Trophoblast cell (in vitro differentiated cells and primary cell): ENCODE results near the gene CD302.
"Not testable (repeated sequence)": the region's sequence is repeated elsewhere in the genome, so short reads cannot be mapped to it uniquely, and the experiment has no call there.

Experiments used
- DNase-seq, 2 donors: peaks; one replicate each; pipeline ENCODE4 v3.0.0-alpha.2; 2016
- H2AFZ ChIP-seq: 2 replicates; pipeline ENCODE4 v1.6.1; 2013; ENCODE audit warnings: low read length, moderate library complexity, mild to moderate bottlenecking; ENCODE audit not compliant: insufficient read depth, poor library complexity
- H2AK5ac ChIP-seq: 2 replicates; pipeline ENCODE4 v1.6.1; 2013; ENCODE audit warnings: mild to moderate bottlenecking, low read length
- H2BK120ac ChIP-seq: 2 replicates; pipeline ENCODE4 v1.6.1; 2013; ENCODE audit warnings: low read length, mild to moderate bottlenecking, moderate library complexity; ENCODE audit not compliant: insufficient read depth, poor library complexity
- H2BK12ac ChIP-seq: 2 replicates; pipeline ENCODE4 v1.6.1; 2013; ENCODE audit warnings: mild to moderate bottlenecking, low read length, moderate library complexity
- H2BK5ac ChIP-seq: 2 replicates; pipeline ENCODE4 v1.6.1; 2013; ENCODE audit warnings: low read length, low read depth, moderate library complexity, mild to moderate bottlenecking; ENCODE audit not compliant: poor library complexity
- H3K14ac ChIP-seq: 2 replicates; pipeline ENCODE4 v1.6.1; 2013; ENCODE audit warnings: mild to moderate bottlenecking, low read length
- H3K18ac ChIP-seq: 2 replicates; pipeline ENCODE4 v1.6.1; 2013; ENCODE audit warnings: mild to moderate bottlenecking, low read length
- H3K23ac ChIP-seq: 2 replicates; pipeline ENCODE4 v1.6.1; 2013; ENCODE audit warnings: low read length
- H3K27ac ChIP-seq: 2 replicates; pipeline ENCODE4 v1.5.1; 2013; ENCODE audit warnings: low read depth, mild to moderate bottlenecking, inconsistent platforms, low read length, moderate library complexity
- H3K27me3 ChIP-seq: 2 replicates; pipeline ENCODE4 v1.6.1; 2013; ENCODE audit warnings: inconsistent platforms, mild to moderate bottlenecking, low read length, moderate library complexity; ENCODE audit not compliant: insufficient read depth
- H3K36me3 ChIP-seq, 2 experiments: 1 replicate in 1 of 2; 2 replicates in 1 of 2; pipeline ENCODE4 v1.6.1; 2013; ENCODE audit warnings: low read length in 2 of 2, mild to moderate bottlenecking in 2 of 2, moderate library complexity in 1 of 2; ENCODE audit not compliant: insufficient read depth in 2 of 2, control insufficient read depth in 1 of 2
- H3K4ac ChIP-seq: 2 replicates; pipeline ENCODE4 v1.6.1; 2013; ENCODE audit warnings: low read depth, mild to moderate bottlenecking, low read length, moderate library complexity
- H3K4me1 ChIP-seq, 2 experiments: 1 replicate in 1 of 2; 2 replicates in 1 of 2; pipeline ENCODE4 v1.6.1; 2013; ENCODE audit warnings: low read length in 2 of 2, mild to moderate bottlenecking in 2 of 2, moderate library complexity in 1 of 2; ENCODE audit not compliant: insufficient read depth in 2 of 2, control insufficient read depth in 1 of 2
- H3K4me2 ChIP-seq: 2 replicates; pipeline ENCODE4 v1.6.1; 2013; ENCODE audit warnings: inconsistent platforms, mild to moderate bottlenecking, low read length, moderate library complexity
- H3K4me3 ChIP-seq: 2 replicates; pipeline ENCODE4 v1.5.1; 2013; ENCODE audit warnings: mild to moderate bottlenecking, low read depth, low read length, inconsistent platforms
- H3K79me1 ChIP-seq: one replicate; pipeline ENCODE4 v1.6.1; 2013; ENCODE audit warnings: low read length
- H3K79me2 ChIP-seq: 2 replicates; pipeline ENCODE4 v1.6.1; 2013; ENCODE audit warnings: low read length, mild to moderate bottlenecking; ENCODE audit not compliant: control insufficient read depth, insufficient read depth, poor library complexity
- H3K9ac ChIP-seq: 2 replicates; pipeline ENCODE4 v1.6.1; 2013; ENCODE audit warnings: mild to moderate bottlenecking, low read length
- H3K9me3 ChIP-seq: 2 replicates; pipeline ENCODE4 v1.6.1; 2013; ENCODE audit warnings: low read depth, mild to moderate bottlenecking, control low read depth, inconsistent platforms, low read length; ENCODE audit not compliant: insufficient read depth
- H4K12ac ChIP-seq: 2 replicates; pipeline ENCODE4 v1.6.1; 2013; ENCODE audit warnings: low read depth, mild to moderate bottlenecking, low read length, moderate library complexity
- H4K8ac ChIP-seq: 2 replicates; pipeline ENCODE4 v1.6.1; 2013; ENCODE audit warnings: low read depth, mild to moderate bottlenecking, low read length, moderate library complexity
- H4K91ac ChIP-seq: one replicate; pipeline ENCODE4 v1.6.1; 2013; ENCODE audit warnings: low read depth, mild to moderate bottlenecking, low read length, moderate library complexity
- WGBS: extraction: QIAGEN DNeasy Blood & Tissue Kit; methylation state at CpG from one replicate; pipeline ENCODE4 v1.1.7; 2013; ENCODE audit warnings: missing lambda C conversion rate; ENCODE audit not compliant: insufficient read length, insufficient coverage; ENCODE audit errors: extremely low coverage; 5-methylcytosine and 5-hydroxymethylcytosine counted together

Gene CD302

DNA sequence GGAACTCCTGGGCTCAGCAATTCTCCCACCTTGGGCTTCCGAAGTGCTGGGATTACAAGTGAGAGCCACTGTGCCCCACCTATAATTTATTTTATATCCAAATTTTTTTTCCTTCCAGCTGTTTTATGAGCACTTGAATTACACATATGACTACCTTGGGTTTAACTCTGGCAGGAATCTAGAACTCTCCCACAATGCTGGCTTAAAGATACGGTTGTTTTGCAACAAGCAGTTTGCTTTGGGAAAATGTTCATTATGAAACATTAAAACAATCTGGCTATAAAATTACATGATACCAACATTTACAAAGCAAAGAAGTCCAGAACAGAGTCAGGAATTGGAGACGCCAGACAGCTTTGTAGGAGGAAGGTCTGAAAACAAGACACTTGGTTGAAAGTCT is 12.8 kb downstream of the CD302 start:
- Histone ChIP-seq H3K79me2 (no peaks in the 10 kb centered on the region), H3K9me3 (no peaks in the 10 kb centered on the region), H2BK120ac (no peak overlapping the region), H3K9ac (no peak overlapping the region), H3K27ac (no peak overlapping the region), H3K36me3 (no peaks in the 10 kb centered on the region), H3K4me1 (no peaks in the 10 kb centered on the region), H3K14ac (no peak overlapping the region), H3K18ac (no peak overlapping the region), H3K23ac (no peak overlapping the region), H3K79me1 (no peaks in the 10 kb centered on the region), H2BK12ac (no peak overlapping the region), H2BK5ac (no peak overlapping the region), H2AK5ac (no peak overlapping the region), H4K12ac (no peak overlapping the region), H3K4ac (no peak overlapping the region), H3K27me3 (no peaks in the 10 kb centered on the region), H3K4me3 (no peak overlapping the region), H4K8ac (no peak overlapping the region), H4K91ac (no peak overlapping the region), H2AFZ (no peak overlapping the region), H3K4me2 (no peak overlapping the region)
- no peak for DNase-seq
- WGBS: no CpG with 5 or more reads among the region's 3 CpGs

DNA sequence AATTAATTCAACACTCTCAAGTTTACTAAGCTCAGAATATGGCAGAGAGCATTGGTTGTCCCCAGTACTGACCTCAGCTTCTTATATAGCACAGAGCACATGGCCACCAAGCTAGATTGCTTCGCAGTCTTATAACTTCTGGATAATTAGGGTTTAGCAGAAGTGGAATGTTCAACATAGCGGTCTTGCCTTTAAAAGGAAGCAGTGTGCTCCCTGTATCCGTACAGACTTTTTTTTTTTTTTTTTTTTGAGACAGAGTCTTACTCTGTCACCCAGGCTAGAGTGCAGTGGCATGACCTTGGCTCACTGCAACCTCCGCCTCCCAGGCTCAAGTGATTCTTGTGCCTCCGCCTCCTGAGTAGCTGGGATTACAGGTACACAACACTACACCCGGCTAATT is 13.3 kb downstream of the CD302 start:
- H2BK12ac ChIP-seq, H3K4me1 ChIP-seq, H3K18ac ChIP-seq, H2AFZ ChIP-seq, H2BK5ac ChIP-seq, H3K27ac ChIP-seq, H3K36me3 ChIP-seq, H3K79me1 ChIP-seq, H3K14ac ChIP-seq, H4K12ac ChIP-seq, H3K4ac ChIP-seq, DNase-seq, H2BK120ac ChIP-seq, H3K9me3 ChIP-seq, H3K27me3 ChIP-seq, H2AK5ac ChIP-seq, H3K79me2 ChIP-seq, H3K4me2 ChIP-seq, H3K9ac ChIP-seq, H4K8ac ChIP-seq, H3K4me3 ChIP-seq, H3K23ac ChIP-seq, H4K91ac ChIP-seq: not testable (repeated sequence)
- no CpG with 5 or more reads among the region's 6 CpGs for WGBS

DNA sequence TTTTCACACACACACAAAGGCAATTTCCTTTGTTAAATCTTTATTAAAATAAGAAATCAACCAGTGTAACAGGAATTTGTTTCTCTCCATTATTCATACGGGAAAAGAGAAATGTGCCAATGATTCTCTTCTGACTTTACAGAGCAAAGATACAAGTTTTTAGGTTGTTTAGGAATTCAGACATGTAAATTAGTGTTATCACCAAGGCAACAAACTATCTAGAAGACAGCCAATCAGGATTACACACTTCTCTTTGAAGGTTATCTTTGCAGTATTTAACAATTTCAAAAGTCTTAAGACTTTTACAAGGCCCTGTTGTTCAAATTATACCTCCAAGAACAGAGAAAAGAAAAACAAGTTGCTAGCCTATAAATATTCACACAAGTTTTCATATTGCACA is 14.5 kb downstream of the CD302 start:
- no peak overlapping the region for H3K4ac ChIP-seq
- DNase-seq: peak in 1 of 2 donors; percentile 20
- no peak overlapping the region for H2BK120ac ChIP-seq
- no peak overlapping the region for H2BK12ac ChIP-seq
- no peak overlapping the region for H3K14ac ChIP-seq
- no peak overlapping the region for H4K12ac ChIP-seq
- H3K36me3 ChIP-seq: no peaks in the 10 kb centered on the region
- H3K23ac ChIP-seq: no peak overlapping the region
- H3K9ac ChIP-seq: no peak overlapping the region
- H3K27me3 ChIP-seq: no peaks in the 10 kb centered on the region
- H2AK5ac ChIP-seq: no peak overlapping the region
- no peak overlapping the region for H4K8ac ChIP-seq
- WGBS: no CpG with 5 or more reads among the region's 1 CpG
- no peaks in the 10 kb centered on the region for H3K79me2 ChIP-seq
- no peak overlapping the region for H3K18ac ChIP-seq
- H2BK5ac ChIP-seq: no peak overlapping the region
- no peak overlapping the region for H3K4me3 ChIP-seq
- no peaks in the 10 kb centered on the region for H3K4me1 ChIP-seq
- no peak overlapping the region for H2AFZ ChIP-seq
- no peaks in the 10 kb centered on the region for H3K9me3 ChIP-seq
- H3K4me2 ChIP-seq: no peak overlapping the region
- H4K91ac ChIP-seq: no peak overlapping the region
- no peak overlapping the region for H3K27ac ChIP-seq
- H3K79me1 ChIP-seq: no peaks in the 10 kb centered on the region

GRCh38 chr2:159776321-159776720 is 21.7 kb downstream of the CD302 start:
- no CpG with 5 or more reads among the region's 3 CpGs for WGBS
- no peak overlapping the region for H4K91ac ChIP-seq
- no peaks in the 10 kb centered on the region for H3K4me1 ChIP-seq
- no peaks in the 10 kb centered on the region for H3K36me3 ChIP-seq
- H3K9ac ChIP-seq: no peak overlapping the region
- H3K9me3 ChIP-seq: no peaks in the 10 kb centered on the region
- no peaks in the 10 kb centered on the region for H3K27me3 ChIP-seq
- H2AFZ ChIP-seq: no peak overlapping the region
- no peak overlapping the region for H4K12ac ChIP-seq
- H3K4ac ChIP-seq: no peak overlapping the region
- DNase-seq: peak in 1 of 2 donors; percentile 53
- no peak overlapping the region for H3K4me3 ChIP-seq
- no peak overlapping the region for H3K4me2 ChIP-seq
- no peak overlapping the region for H2AK5ac ChIP-seq
- H3K79me1 ChIP-seq: no peaks in the 10 kb centered on the region
- no peak overlapping the region for H3K27ac ChIP-seq
- H2BK5ac ChIP-seq: no peak overlapping the region
- H4K8ac ChIP-seq: no peak overlapping the region
- no peak overlapping the region for H2BK12ac ChIP-seq
- no peaks in the 10 kb centered on the region for H3K79me2 ChIP-seq
- no peak overlapping the region for H3K18ac ChIP-seq
- no peak overlapping the region for H2BK120ac ChIP-seq
- no peak overlapping the region for H3K23ac ChIP-seq
- H3K14ac ChIP-seq: no peak overlapping the region
